Measurements from ENCODE around the gene SGK1. TPM values are rescaled to one million over a fixed set of nuclear protein-coding genes. Genes with fewer than 3 reads are reported as not detected.

SGK1 gene
- total RNA-seq, 4 donors from 2014 or later: 95.1 to 919 (median 248) TPM

GRCh38 chr6:134168590-134169208 lies 149.2 kb downstream of the SGK1 start:
- WGBS, 2 donors: 92 to 95% methylated on average over 8 of the region's 8 CpGs
- intact Hi-C loops (cut with DNase I; ENCODE audit: low total_unique reads): no loop called here
- TF ChIP-seq CTCF (IDR thresholded peaks at IDR 0.05) (no peak), POLR2A (IDR thresholded peaks at IDR 0.05) (no peak)
- DNase-seq (ENCODE audit: low spot score in 2 of 2): no peak
- H3K4me3 ChIP-seq (ENCODE audit: low read depth, poor library complexity, severe bottlenecking): no peak overlapping the region

GRCh38 chr6:134166511-134167261 lies 151.2 kb downstream of the SGK1 start:
- 81 to 84% methylated on average over 7 of the region's 7 CpGs for WGBS, 2 donors
- no peak overlapping the region for H3K4me3 ChIP-seq (ENCODE audit: low read depth, poor library complexity, severe bottlenecking)

GRCh38 chr6:134165561-134166201 lies 152.2 kb downstream of the SGK1 start:
- 82 to 92% methylated on average over 5 of the region's 5 CpGs for WGBS, 2 donors
- DNase-seq (ENCODE audit: low spot score in 2 of 2): no peak
- no peak for TF ChIP-seq CTCF (IDR thresholded peaks at IDR 0.05)
- no peak overlapping the region for H3K4me3 ChIP-seq (ENCODE audit: low read depth, poor library complexity, severe bottlenecking)
- intact Hi-C loops (cut with DNase I; ENCODE audit: low total_unique reads): no loop called here

More at GRCh38 chr6:134166511-134167261, 151.2 kb downstream of the SGK1 start:
- intact Hi-C loops (cut with DNase I; ENCODE audit: low total_unique reads): no loop called here
- no peak for DNase-seq (ENCODE audit: low spot score in 2 of 2)
- TF ChIP-seq CTCF (IDR thresholded peaks at IDR 0.05): no peak
- no peak for TF ChIP-seq POLR2A (IDR thresholded peaks at IDR 0.05)

- no peak for DNase-seq (ENCODE audit: low spot score in 2 of 2)
- 82 to 87% methylated on average over 8 of the region's 8 CpGs for WGBS, 2 donors
- intact Hi-C loops (cut with DNase I; ENCODE audit: low total_unique reads): no loop called here
- H3K4me3 ChIP-seq (ENCODE audit: low read depth, poor library complexity, severe bottlenecking): no peak overlapping the region
- TF ChIP-seq CTCF (IDR thresholded peaks at IDR 0.05): no peak
- no peak for TF ChIP-seq POLR2A (IDR thresholded peaks at IDR 0.05)
Observed at GRCh38 chr6:134164300-134164699, 153.6 kb downstream of the SGK1 start.

- WGBS, 2 donors: 55 to 69% methylated on average over 3 of the region's 3 CpGs
- DNase-seq (ENCODE audit: low spot score in 2 of 2): no peak
- intact Hi-C loops (cut with DNase I; ENCODE audit: low total_unique reads): no loop called here
Observed at GRCh38 chr6:134162932-134163331, 155.0 kb downstream of the SGK1 start.

More at GRCh38 chr6:134162932-134163331, 155.0 kb downstream of the SGK1 start:
- no peak overlapping the region for H3K4me3 ChIP-seq (ENCODE audit: low read depth, poor library complexity, severe bottlenecking)
- TF ChIP-seq CTCF (IDR thresholded peaks at IDR 0.05) (no peak), POLR2A (IDR thresholded peaks at IDR 0.05) (no peak)
